IPS-18a (cell line): ENCODE data around the gene ZDHHC14.
"Not testable (repeated sequence)": the region's sequence is repeated elsewhere in the genome, so short reads cannot be mapped to it uniquely, and the experiment has no call there.

Experiments used
- H3K27ac ChIP-seq: one replicate; pipeline ENCODE4 v1.5.1; 2013; ENCODE audit warnings: low read length
- H3K27me3 ChIP-seq: one replicate; pipeline ENCODE4 v1.6.1; 2013; ENCODE audit warnings: mild to moderate bottlenecking, low read length; ENCODE audit not compliant: control insufficient read depth, insufficient read depth
- H3K36me3 ChIP-seq: one replicate; pipeline ENCODE4 v1.6.1; 2013; ENCODE audit warnings: low read depth, low read length; ENCODE audit not compliant: control insufficient read depth
- H3K4me1 ChIP-seq: one replicate; pipeline ENCODE4 v1.6.1; 2013; ENCODE audit warnings: low read depth, low read length; ENCODE audit not compliant: control insufficient read depth
- H3K4me3 ChIP-seq: one replicate; pipeline ENCODE4 v1.5.1; 2013; ENCODE audit warnings: low read length
- H3K9ac ChIP-seq: one replicate; pipeline ENCODE4 v1.6.1; 2013; ENCODE audit warnings: mild to moderate bottlenecking, low read length, moderate library complexity
- H3K9me3 ChIP-seq: one replicate; pipeline ENCODE4 v1.6.1; 2013; ENCODE audit warnings: low read depth, low read length; ENCODE audit not compliant: control insufficient read depth

ZDHHC14 gene

GRCh38 chr6:157555455-157556143 lies 174.6 kb downstream of the ZDHHC14 start:
- Histone ChIP-seq H3K27ac (no peak overlapping the region), H3K27me3 (no peaks in the 10 kb centered on the region), H3K9ac (no peak overlapping the region), H3K9me3 (no peaks in the 10 kb centered on the region), H3K4me1 (peaks cover 43% of the 10 kb centered on the region), H3K36me3 (no peaks in the 10 kb centered on the region), H3K4me3 (no peak overlapping the region)

- no peaks in the 10 kb centered on the region for H3K9me3 ChIP-seq
- H3K9ac ChIP-seq: no peak overlapping the region
- peaks cover 38% of the 10 kb centered on the region for H3K4me1 ChIP-seq
- H3K27ac ChIP-seq: no peak overlapping the region
- no peak overlapping the region for H3K4me3 ChIP-seq
- no peaks in the 10 kb centered on the region for H3K27me3 ChIP-seq
- no peaks in the 10 kb centered on the region for H3K36me3 ChIP-seq
Measured at GRCh38 chr6:157556144-157556645, 175.2 kb downstream of the ZDHHC14 start.

- Histone ChIP-seq H3K9me3 (no peaks in the 10 kb centered on the region), H3K4me3 (no peak overlapping the region), H3K4me1 (peaks cover 32% of the 10 kb centered on the region), H3K27me3 (no peaks in the 10 kb centered on the region), H3K9ac (no peak overlapping the region), H3K27ac (no peak overlapping the region), H3K36me3 (no peaks in the 10 kb centered on the region)
Measured at GRCh38 chr6:157556671-157557430, 175.9 kb downstream of the ZDHHC14 start.

- Histone ChIP-seq H3K4me3 (no peak overlapping the region), H3K27me3 (no peaks in the 10 kb centered on the region), H3K36me3 (no peaks in the 10 kb centered on the region), H3K4me1 (peaks cover 28% of the 10 kb centered on the region), H3K27ac (no peak overlapping the region), H3K9me3 (no peaks in the 10 kb centered on the region), H3K9ac (no peak overlapping the region)
Measured at GRCh38 chr6:157557559-157557958, 176.6 kb downstream of the ZDHHC14 start.

GRCh38 chr6:157558049-157558448 lies 177.1 kb downstream of the ZDHHC14 start:
- Histone ChIP-seq H3K36me3 (no peaks in the 10 kb centered on the region), H3K27ac (no peak overlapping the region), H3K9me3 (no peaks in the 10 kb centered on the region), H3K9ac (no peak overlapping the region), H3K4me3 (no peak overlapping the region), H3K27me3 (no peaks in the 10 kb centered on the region), H3K4me1 (peaks cover 23% of the 10 kb centered on the region)

- no peak overlapping the region for H3K27ac ChIP-seq
- H3K4me1 ChIP-seq: peaks cover 17% of the 10 kb centered on the region
- no peaks in the 10 kb centered on the region for H3K9me3 ChIP-seq
- no peaks in the 10 kb centered on the region for H3K27me3 ChIP-seq
- H3K36me3 ChIP-seq: no peaks in the 10 kb centered on the region
- no peak overlapping the region for H3K4me3 ChIP-seq
- no peak overlapping the region for H3K9ac ChIP-seq
Measured at GRCh38 chr6:157558487-157559200, 177.7 kb downstream of the ZDHHC14 start.

DNA sequence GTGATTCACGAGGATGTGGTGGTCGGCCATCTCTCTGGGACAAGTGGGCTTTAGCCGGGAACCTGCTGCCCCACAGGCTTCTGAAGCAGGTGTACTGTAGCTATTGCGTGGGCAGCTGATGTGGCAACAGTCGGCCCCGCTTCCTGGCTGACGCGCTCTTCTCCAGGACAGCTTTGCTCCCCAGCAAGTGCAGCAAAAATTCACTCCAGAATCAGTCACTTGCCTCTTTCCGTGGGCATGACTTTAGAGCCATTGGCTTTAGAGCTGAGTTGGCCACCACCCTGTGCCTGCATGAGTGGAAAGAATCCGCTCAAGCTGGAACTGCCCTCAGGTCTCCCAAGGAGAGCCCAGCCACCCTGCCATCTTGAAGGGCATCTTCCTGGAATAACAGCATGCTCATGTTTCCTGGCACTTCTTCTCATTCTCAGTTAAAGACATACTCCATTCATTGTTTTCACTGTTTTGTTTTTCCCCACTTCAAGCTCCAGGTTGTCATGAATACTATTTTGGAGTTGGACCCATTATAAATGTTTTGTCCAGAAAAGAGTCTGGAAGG lies 178.3 kb downstream of the ZDHHC14 start:
- H3K36me3 ChIP-seq: no peaks in the 10 kb centered on the region

DNA sequence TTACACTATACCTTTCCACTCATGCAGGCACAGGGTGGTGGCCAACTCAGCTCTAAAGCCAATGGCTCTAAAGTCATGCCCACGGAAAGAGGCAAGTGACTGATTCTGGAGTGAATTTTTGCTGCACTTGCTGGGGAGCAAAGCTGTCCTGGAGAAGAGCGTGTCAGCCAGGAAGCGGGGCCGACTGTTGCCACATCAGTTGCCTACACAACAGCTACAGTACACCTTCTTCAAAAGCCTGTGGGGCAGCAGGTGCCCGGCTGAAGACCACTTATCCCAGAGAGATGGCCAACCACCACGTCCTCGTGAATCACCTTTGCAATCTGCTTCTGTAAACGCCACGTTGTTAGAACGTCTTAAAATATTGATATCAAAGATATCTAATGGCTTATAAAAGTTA lies 179.1 kb downstream of the ZDHHC14 start:
- H3K27me3 ChIP-seq, H3K4me3 ChIP-seq, H3K27ac ChIP-seq, H3K36me3 ChIP-seq, H3K9me3 ChIP-seq, H3K9ac ChIP-seq, H3K4me1 ChIP-seq: not testable (repeated sequence)

More for the DNA sequence above, 178.3 kb downstream of the ZDHHC14 start:
- H3K4me3 ChIP-seq: no peak overlapping the region
- no peak overlapping the region for H3K9ac ChIP-seq
- H3K9me3 ChIP-seq: no peaks in the 10 kb centered on the region
- H3K4me1 ChIP-seq: peaks cover 13% of the 10 kb centered on the region
- H3K27ac ChIP-seq: no peak overlapping the region
- no peaks in the 10 kb centered on the region for H3K27me3 ChIP-seq

DNA sequence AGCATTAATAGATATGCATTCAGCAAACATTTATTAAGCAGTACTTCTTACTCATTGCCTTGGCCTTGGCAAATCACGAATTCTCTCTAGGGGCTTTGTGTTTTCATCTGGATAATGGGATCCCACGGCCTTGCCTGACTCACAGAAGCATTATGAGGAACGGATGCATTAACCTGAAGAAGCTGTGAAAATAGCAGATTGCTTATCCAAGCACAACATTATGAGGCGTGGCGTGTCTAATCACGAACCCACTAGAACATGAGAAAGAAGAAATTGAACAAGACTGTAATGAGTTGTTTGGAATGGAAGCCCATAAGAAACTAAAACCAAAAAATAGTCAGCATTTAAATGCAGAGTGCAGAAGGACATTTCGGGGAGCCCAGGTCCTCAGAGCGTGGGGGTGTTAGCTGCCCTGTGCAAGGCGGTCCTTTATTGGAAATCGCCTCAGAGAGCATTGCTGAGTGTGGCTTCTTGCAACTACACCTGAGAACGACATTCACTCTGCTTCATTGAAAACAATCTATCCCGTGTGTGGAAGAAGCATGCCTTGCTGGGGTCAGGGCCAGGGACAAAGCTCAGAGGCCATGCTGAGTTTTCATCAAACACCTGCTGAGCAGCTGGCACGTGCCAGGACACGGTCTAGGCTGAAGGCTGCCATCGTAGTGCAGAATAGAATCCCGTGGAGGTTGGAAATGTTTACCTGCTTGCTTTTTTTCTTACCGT lies 179.9 kb downstream of the ZDHHC14 start:
- Histone ChIP-seq H3K9ac (no peak overlapping the region), H3K36me3 (no peaks in the 10 kb centered on the region), H3K27ac (no peak overlapping the region), H3K27me3 (no peaks in the 10 kb centered on the region), H3K4me1 (peaks cover under 1% of the 10 kb centered on the region), H3K4me3 (no peak overlapping the region), H3K9me3 (no peaks in the 10 kb centered on the region)

DNA sequence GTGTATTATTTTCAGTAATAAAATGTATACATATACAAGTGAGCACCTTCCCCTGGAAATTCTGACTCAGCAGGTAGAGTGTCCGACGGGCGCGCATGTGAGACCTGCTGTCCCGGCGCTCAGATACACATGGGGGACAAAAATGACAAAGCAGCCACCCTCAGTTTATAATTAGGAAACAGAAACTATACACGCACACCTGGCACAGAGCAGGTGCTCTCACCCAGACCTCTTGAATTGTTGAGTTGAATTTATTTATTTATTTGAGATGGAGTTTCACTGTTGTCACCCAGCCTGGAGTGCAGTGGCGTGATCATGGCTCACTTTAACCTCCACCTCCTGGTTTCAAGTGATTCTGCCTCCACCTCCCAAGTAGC lies 180.4 kb downstream of the ZDHHC14 start:
- no peaks in the 10 kb centered on the region for H3K4me1 ChIP-seq

More for the DNA sequence above, 180.4 kb downstream of the ZDHHC14 start:
- Histone ChIP-seq H3K27me3 (no peaks in the 10 kb centered on the region), H3K9me3 (no peaks in the 10 kb centered on the region), H3K36me3 (no peaks in the 10 kb centered on the region), H3K27ac (no peak overlapping the region), H3K9ac (no peak overlapping the region), H3K4me3 (no peak overlapping the region)
